Activated naive CD4-positive, alpha-beta T cell treated with anti-CD3 and anti-CD28 coated beads, Interleukin-2, amount 50 U/mL, for 72 hours (primary cell): ENCODE data around the gene ADCY4. TPM values are rescaled to one million over a fixed set of nuclear protein-coding genes. Genes with fewer than 3 reads are reported as not detected.
"Not testable (repeated sequence)": the region's sequence is repeated elsewhere in the genome, so short reads cannot be mapped to it uniquely, and the experiment has no call there.

Experiments used
- ATAC-seq, 2 donors: fragments of 150-1000 bp; cut with Tn5 transposase; 2 replicates each; pipeline ENCODE4 v1.10.0; 2021; ENCODE audit warnings: mild to moderate bottlenecking in 2 of 2, moderate library complexity in 2 of 2
- DNase-seq, 2 donors: peaks; one replicate each; pipeline ENCODE4 v3.0.0; 2021 to 2022; ENCODE audit warnings: low spot score in 2 of 2
- H3K27ac Mint-ChIP-seq, 2 donors: one replicate each; pipeline ENCODE4 v1.8.0; 2022; ENCODE audit warnings: mild to moderate bottlenecking in 2 of 2, mixed read lengths in 2 of 2
- H3K36me3 Mint-ChIP-seq, 2 donors: one replicate each; pipeline ENCODE4 v1.8.0; 2022; ENCODE audit warnings: mixed read lengths in 2 of 2
- H3K9me3 Mint-ChIP-seq, 2 donors: one replicate each; pipeline ENCODE4 v1.8.0; 2022; ENCODE audit warnings: mixed read lengths in 2 of 2
- total RNA-seq, 2 donors: library from RNA; stranded (reverse); gene quantifications; one replicate each; pipeline ENCODE4 v1.2.3, GENCODE V29; 2022

ADCY4 gene
- total RNA-seq = 1 to 10 TPM; 2.1 to 5.7 TPM

DNA sequence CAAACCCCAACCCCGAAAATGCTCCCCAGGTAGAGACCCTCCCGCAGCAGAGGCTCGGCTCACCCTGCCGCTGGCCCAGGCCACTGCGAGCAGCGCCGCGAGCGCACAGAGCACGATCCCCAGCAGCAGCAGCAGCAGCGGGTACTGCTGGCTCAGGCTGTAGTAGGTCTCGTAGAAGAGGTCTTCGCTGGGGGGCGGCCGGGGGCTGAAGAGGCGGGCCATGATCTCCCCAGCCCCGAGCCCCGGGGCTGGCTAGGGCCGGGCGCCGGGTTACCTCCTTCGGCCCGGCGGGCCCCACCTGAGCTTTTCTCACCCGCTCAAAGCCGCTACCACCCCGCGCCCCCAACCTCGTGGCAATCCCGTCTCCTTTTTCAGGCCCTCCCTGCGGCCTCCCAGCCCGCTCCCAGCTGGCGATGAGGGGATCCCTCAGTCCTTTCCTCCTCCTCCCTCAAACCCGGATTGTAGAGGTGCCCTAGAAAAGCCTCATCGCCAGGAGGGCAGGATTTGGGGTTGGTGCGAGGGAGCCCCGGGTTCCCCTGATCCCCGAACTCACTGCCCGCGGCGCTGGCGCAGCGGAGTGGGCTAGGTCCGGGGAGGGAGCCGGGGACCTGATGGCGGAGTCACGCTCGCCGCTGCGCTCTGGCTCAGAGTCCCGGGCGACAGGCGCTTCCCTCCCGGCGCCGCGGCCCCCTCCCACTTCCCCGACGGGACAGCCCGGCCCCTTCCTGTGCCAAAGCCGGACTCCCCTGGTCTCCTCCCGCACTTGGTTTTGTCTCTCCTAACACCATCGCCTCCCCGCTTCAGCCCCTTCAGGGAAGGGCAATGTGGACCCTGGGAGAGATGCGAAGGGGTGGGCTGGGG, at the start of gene ADCY4:
ADCY4 (minus strand) TSS at position 641 of the 861 bp plus-strand sequence; CDS start at position 222, 419 bp downstream.
- ATAC-seq = peak in 1 of 2 donors; percentile 25
- no peak for DNase-seq
- no peaks in the 10 kb centered on the region for H3K9me3 Mint-ChIP-seq
- H3K27ac Mint-ChIP-seq = no peak within 1 kb of the TSS
- H3K36me3 Mint-ChIP-seq = peaks cover 5% of the 10 kb centered on the region in 2 donors

DNA sequence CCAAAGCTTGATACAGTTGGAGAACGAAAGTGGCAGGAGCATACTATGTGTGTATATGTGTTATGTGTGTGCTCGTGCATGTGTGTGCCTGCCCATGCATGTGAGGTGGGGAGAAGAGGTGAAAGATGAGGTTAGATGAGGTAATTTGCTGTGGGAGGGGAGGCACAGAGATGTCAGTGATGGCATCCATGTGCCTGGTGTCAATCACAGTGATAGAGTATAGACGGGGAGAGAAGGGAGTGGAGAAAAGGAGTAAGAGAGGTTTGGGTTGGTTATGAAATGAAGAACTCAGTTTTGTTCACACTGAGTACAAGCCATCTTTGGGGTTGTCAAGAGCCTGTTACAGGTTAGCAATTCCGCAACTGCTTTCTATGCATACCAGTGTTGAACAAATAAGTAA, 49.3 kb upstream of the ADCY4 start:
- H3K36me3 Mint-ChIP-seq = no peaks in the 10 kb centered on the region
- no peak for ATAC-seq

DNA sequence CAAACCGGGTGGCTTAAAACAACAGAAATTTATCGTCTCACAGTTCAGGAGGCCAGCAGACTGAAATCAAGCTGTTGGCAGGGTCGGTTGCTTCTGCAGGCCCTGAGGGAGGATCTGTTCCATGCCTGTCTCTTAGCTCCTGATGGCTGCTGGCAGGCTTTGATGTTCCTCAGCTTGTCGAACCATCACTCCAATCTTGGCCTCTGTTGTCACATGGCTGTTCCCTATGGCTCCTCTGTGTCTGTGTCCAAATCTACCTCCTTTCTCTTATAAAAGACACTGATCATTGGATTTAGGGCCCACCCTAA, 47.1 kb upstream of the ADCY4 start:
- Mint-ChIP-seq H3K9me3 (no peaks in the 10 kb centered on the region), H3K27ac (no peak overlapping the region), H3K36me3 (no peaks in the 10 kb centered on the region)
- no peak for DNase-seq
- ATAC-seq = no peak

More for the DNA sequence above, 49.3 kb upstream of the ADCY4 start:
- H3K27ac Mint-ChIP-seq = no peak overlapping the region
- no peaks in the 10 kb centered on the region for H3K9me3 Mint-ChIP-seq
- no peak for DNase-seq

DNA sequence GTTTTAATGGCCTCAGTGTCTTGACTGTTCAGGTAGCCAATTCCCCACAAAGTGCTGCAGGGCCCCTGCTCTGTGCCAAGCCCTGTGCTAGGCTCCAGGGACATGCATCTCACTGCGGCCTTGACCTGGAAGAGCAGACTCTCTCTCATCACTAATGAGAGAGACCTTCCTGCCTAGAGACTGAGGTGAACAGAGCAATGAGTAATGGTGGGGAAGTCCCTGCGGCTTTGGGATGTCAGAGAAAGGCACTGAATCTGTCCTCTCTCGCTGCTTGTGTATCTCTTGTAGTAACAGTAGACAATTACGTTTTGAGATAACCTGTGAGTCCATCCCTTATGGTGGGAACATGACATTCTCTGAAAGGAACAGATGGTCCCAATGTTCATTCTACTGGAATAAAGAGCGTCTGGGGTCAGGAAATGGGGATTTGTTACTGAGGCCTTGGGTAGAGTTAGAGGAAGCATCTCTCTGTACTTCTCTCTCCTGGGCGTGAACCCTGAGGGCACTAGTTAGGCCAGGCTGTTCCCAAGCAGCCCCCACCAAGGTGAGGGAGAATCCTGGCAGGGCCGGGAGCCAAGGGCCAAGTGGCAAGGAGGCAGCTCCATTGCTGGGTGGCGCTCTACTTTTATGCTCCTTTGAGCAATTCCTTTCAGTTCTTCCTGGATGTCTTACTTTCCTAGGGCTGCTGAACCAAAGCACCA, 46.6 kb upstream of the ADCY4 start:
- DNase-seq = no peak
- H3K27ac Mint-ChIP-seq = no peak overlapping the region

DNA sequence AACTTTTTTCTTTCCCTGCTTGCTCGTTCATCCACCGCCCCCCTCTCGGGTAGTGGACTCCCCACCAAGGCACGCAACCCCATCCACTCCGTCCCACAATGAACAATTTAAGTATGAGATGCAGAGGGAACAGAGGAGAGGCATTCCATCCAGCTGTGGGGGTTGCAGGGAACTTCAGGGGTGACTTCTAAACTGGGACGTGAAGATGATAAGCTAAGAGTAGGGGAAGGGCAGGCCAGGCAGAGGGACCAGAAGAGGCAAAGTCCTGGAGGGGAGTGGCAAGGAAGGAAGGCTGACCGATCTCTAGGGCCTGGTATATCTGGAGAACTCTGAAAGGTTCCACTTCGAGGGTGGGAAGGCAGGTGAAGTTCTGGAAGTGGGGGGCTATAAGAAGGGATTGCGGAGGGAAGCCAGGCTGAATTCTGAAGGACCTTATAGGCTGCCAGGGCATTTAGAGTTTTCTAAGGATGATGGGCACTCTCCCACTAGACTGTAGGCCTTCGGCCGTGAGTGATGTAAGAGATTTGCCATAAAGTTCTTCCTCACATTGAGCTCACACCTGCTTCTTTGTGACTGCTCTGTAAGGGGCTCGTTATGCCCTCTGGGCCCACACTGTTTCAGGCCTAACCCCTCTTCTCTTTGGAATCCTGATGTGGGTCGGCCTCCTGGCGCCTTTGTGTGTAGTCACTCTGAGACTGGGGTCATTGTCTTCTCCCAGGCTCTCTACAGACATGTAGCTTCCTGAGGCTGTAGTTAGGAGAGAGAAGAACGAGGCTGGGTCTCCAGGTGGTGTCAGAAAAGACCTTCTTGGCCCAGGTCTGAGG, 45.2 kb upstream of the ADCY4 start:
- Mint-ChIP-seq H3K36me3 (no peaks in the 10 kb centered on the region), H3K9me3 (no peaks in the 10 kb centered on the region), H3K27ac (no peak overlapping the region)
- ATAC-seq (no peak), DNase-seq (no peak)

More for the DNA sequence above, 46.6 kb upstream of the ADCY4 start:
- Mint-ChIP-seq H3K36me3 (no peaks in the 10 kb centered on the region), H3K9me3 (no peaks in the 10 kb centered on the region)
- ATAC-seq = peak; percentile 48 to 85

DNA sequence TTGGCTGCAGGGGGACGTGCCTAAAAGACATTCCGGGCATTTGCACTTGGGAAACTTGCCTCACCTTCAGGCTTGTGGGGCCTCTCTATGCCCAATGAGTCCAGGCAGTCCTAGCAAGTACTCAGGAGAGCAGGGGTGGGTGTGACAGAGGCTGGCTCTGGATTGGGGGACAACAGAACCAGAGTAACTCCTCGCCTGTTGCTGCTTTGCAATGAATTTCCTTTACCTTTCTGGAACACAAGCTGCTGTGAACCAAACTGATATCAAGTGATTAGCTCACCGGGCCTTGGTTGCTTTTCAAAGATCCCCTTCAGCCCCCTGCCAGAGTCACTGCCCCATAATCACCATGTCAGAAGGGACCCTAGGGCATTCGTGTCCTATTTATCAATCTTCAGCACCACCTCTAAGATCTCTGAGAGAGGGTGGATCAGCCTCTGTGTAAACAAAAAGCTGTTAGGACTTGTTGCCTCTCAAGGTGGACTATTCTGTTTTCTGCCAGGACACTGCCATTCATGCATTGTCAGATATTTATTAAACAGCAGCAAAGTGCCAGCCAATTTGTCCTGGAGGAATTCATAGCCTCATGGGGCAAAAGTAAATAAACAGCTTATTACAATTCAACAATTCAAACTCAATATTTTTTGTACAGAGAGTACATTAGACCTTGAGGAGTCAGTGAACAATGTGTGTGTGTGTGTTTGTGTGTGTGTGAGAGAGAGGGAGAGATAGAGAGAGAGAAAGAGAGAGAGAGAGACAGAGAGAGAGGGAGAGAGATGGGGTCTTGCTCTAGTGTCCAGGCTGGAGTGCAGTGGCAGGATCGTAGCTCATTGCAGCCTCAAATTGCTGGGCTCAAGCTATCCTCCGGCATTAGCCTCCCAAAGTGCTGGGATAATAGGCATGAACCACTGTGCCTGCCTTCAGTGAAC, 44.4 kb upstream of the ADCY4 start:
- no peak overlapping the region for H3K27ac Mint-ChIP-seq
- H3K36me3 Mint-ChIP-seq = no peaks in the 10 kb centered on the region
- ATAC-seq = no peak
- DNase-seq = no peak
- H3K9me3 Mint-ChIP-seq = no peaks in the 10 kb centered on the region

DNA sequence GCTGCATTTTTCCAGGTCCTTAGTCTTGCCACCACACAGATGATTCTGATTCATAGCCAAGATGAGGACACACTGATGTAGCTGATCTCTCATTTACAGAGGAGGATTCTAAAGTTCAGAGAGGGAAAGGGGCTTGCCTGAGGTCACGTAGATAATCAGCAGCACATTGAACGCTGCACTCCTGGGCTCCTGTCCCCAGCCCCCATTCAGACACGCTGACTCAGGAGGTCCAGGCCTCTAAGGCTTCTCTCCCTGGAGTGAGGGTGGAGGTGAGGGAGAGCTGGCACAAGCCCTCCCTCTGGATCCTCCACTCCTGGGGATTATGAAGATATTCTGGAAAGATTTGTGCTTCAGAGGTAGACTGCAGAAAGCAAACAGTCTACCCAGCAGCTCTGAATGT, 43.5 kb upstream of the ADCY4 start:
- no peak for ATAC-seq
- H3K9me3 Mint-ChIP-seq = no peaks in the 10 kb centered on the region
- no peak overlapping the region for H3K27ac Mint-ChIP-seq
- no peaks in the 10 kb centered on the region for H3K36me3 Mint-ChIP-seq
- DNase-seq = no peak

- Mint-ChIP-seq H3K36me3 (no peaks in the 10 kb centered on the region), H3K27ac (no peak overlapping the region), H3K9me3 (no peaks in the 10 kb centered on the region)
- ATAC-seq = no peak
- no peak for DNase-seq
Measured at GRCh38 chr14:24377657-24378056, 42.8 kb upstream of the ADCY4 start.

DNA sequence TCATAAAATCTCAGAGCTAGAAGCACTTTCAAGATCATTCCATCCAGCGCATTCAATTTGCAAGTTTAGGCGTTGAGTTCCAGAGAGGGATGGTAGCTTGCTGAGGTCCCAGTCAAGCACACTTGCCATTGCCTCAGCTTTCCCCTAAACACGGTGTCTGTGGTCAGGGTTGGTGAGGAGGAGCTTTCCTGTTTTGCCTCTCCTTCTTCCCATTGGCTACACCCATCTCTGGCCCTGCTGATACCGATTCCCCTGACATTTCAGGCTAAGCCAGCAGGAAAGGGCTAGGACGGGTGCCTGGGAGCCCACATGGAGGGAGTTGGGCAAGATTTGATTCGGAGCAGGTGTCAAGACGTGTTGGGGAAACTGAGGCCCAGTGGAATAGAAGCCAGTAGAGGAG, 42.3 kb upstream of the ADCY4 start:
- ATAC-seq (no peak), DNase-seq (no peak)
- H3K9me3 Mint-ChIP-seq = no peaks in the 10 kb centered on the region
- H3K27ac Mint-ChIP-seq = no peak overlapping the region
- H3K36me3 Mint-ChIP-seq = no peaks in the 10 kb centered on the region

DNA sequence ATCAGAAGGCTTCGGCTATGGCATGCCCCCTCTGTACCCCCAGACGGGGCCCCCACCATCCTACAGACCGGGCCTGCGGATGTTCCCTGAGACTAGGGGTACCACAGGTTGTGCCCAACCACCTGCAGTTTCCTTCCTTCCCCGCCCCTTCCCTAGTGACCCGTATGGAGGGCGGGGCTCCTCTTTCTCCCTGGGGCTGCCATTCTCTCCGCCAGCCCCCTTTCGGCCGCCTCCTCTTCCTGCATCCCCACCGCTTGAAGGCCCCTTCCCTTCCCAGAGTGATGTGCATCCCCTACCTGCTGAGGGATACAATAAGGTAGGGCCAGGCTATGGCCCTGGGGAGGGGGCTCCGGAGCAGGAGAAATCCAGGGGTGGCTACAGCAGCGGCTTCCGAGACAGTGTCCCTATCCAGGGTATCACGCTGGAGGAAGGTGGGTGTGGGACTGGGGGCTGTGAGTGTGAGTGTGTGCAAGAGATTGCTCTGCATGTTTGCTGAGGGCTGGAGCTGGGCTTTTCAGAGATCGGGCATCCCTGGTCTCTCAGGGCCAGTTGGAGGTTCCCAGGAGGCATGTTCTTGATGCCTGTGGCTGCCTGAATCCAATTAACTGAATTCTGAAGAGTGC, 41.7 kb upstream of the ADCY4 start:
- DNase-seq = no peak
- Mint-ChIP-seq H3K27ac (no peak overlapping the region), H3K9me3 (no peaks in the 10 kb centered on the region), H3K36me3 (no peaks in the 10 kb centered on the region)
- no peak for ATAC-seq

DNA sequence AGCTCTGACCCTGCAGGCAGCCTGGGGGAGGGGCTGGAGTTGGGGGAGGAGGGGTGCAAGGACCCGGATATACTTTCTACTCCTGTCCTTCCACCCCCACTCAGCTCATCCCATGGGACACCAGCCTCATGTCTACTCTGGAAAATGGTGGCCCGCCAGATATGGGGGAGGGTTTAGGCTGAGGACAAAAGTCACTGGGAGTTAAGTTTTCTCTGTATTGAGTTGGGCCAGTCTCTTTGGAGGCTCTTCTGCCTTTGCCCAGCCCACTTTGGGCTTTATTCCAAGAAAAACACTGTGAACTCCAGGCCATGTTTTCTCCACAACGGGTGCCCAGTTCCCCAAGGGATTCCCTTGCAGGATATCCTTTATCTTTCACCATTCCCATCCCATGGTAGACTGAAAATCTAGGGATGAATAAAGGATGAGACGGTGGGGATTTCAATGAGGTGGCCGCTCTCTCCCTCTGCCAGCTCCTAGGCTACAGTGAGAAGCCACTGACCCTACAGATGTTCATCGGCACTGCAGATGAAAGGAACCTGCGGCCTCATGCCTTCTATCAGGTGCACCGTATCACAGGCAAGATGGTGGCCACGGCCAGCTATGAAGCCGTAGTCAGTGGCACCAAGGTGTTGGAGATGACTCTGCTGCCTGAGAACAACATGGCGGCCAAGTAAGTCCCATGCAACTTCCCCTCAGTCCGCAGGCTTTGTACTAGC, 38.0 kb upstream of the ADCY4 start:
- ATAC-seq (no peak), DNase-seq (no peak)
- H3K27ac Mint-ChIP-seq = no peak overlapping the region
- H3K9me3 Mint-ChIP-seq = no peaks in the 10 kb centered on the region
- H3K36me3 Mint-ChIP-seq = no peaks in the 10 kb centered on the region

DNA sequence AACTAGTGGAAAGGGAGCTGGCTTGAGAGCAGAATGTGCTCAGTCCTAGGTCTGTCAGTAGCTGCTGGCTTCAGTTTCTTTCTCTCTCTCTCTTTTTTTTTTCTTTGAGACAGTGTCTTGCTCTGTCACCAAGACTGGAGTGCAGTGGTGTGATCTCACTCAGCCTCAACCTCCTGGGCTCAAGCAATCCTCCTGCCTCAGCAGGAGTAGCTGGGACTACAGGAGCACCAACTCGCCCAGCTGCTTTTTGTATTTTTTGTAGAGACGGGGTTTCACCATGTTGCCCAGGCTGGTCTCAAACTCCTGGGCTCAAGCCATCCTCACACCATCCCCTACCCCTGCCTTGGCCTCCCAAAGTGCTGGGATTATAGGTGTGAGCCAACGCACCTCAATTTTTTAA, 36.7 kb upstream of the ADCY4 start:
- not testable (repeated sequence) for DNase-seq, ATAC-seq, H3K36me3 Mint-ChIP-seq, H3K27ac Mint-ChIP-seq, H3K9me3 Mint-ChIP-seq

GRCh38 chr14:24370748-24371147, 35.9 kb upstream of the ADCY4 start:
- H3K36me3 Mint-ChIP-seq = no peaks in the 10 kb centered on the region
- ATAC-seq (no peak), DNase-seq (no peak)
- H3K27ac Mint-ChIP-seq = no peak overlapping the region
- H3K9me3 Mint-ChIP-seq = no peaks in the 10 kb centered on the region

DNA sequence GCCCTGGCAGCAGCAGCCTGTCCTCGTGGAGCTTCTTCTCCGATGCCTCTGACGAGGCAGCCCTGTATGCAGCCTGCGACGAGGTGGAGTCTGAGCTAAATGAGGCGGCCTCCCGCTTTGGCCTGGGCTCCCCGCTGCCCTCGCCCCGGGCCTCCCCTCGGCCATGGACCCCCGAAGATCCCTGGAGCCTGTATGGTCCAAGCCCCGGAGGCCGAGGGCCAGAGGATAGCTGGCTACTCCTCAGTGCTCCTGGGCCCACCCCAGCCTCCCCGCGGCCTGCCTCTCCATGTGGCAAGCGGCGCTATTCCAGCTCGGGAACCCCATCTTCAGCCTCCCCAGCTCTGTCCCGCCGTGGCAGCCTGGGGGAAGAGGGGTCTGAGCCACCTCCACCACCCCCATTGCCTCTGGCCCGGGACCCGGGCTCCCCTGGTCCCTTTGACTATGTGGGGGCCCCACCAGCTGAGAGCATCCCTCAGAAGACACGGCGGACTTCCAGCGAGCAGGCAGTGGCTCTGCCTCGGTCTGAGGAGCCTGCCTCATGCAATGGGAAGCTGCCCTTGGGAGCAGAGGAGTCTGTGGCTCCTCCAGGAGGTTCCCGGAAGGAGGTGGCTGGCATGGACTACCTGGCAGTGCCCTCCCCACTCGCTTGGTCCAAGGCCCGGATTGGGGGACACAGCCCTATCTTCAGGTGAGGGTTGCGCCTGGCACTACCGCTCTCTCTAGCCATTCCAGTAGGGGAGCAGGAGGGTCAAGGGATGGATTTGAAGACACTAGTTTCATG, 35.2 kb upstream of the ADCY4 start:
- no peaks in the 10 kb centered on the region for H3K9me3 Mint-ChIP-seq
- DNase-seq (no peak), ATAC-seq (no peak)
- no peak overlapping the region for H3K27ac Mint-ChIP-seq
- no peaks in the 10 kb centered on the region for H3K36me3 Mint-ChIP-seq

GRCh38 chr14:24369463-24369862, 34.6 kb upstream of the ADCY4 start:
- ATAC-seq (no peak), DNase-seq (no peak)
- Mint-ChIP-seq H3K27ac (no peak overlapping the region), H3K9me3 (no peaks in the 10 kb centered on the region), H3K36me3 (no peaks in the 10 kb centered on the region)
